Erythroblast (primary cell): ENCODE results near the gene MFSD8.

Source experiments
- GATA1 ChIP-seq: IDR thresholded peaks from 2 replicates; pipeline ENCODE4 v1.6.1; 2011; ENCODE audit warnings: low read depth, mild to moderate bottlenecking, control low read depth, low read length, moderate library complexity
- POLR2A ChIP-seq: IDR thresholded peaks from 2 replicates; pipeline ENCODE4 v1.6.1; 2011; ENCODE audit warnings: mild to moderate bottlenecking, low read length

GRCh38 chr4:127916512-127916911 is 48.5 kb downstream of the MFSD8 start:
- no peak for TF ChIP-seq POLR2A
- TF ChIP-seq GATA1: no peak
